Measurements from ENCODE around the gene ROBO1. TPM values are rescaled to one million over a fixed set of nuclear protein-coding genes. Genes with fewer than 3 reads are reported as not detected.

ROBO1 gene
- total and polyA plus RNA-seq, 4 donors = 1.0 to 30.3 (median 3.9) TPM

GRCh38 chr3:79651536-79652065 lies 116.2 kb downstream of the ROBO1 start:
- TF ChIP-seq MAX (IDR thresholded peaks at IDR 0.05) (no peak), ZBTB33 (IDR thresholded peaks at IDR 0.05) (no peak), TAF1 (conservative IDR thresholded peaks at IDR 0.05) (no peak), FOXA2 (IDR thresholded peaks at IDR 0.05) (no peak), FOXA1 (IDR thresholded peaks at IDR 0.05) (no peak), GABPA (IDR thresholded peaks at IDR 0.05 in 1 of 2, conservative IDR thresholded peaks at IDR 0.05 in 1 of 2) (no peak), EGR1 (IDR thresholded peaks at IDR 0.05; ENCODE audit: low read depth in 2 of 2) (no peak), NR2F2 (IDR thresholded peaks at IDR 0.05) (no peak), CTCF (IDR thresholded peaks at IDR 0.05; ENCODE audit: low read depth, low read length, missing input control) (no peak), REST (IDR thresholded peaks at IDR 0.05) (no peak), JUND (IDR thresholded peaks at IDR 0.05) (no peak), YY1 (IDR thresholded peaks at IDR 0.05) (no peak), SP1 (IDR thresholded peaks at IDR 0.05) (no peak), RXRA (IDR thresholded peaks at IDR 0.05) (no peak), HNF4G (IDR thresholded peaks at IDR 0.05) (no peak), RAD21 (IDR thresholded peaks at IDR 0.05) (no peak), HNF4A (conservative IDR thresholded peaks at IDR 0.05) (no peak)

GRCh38 chr3:79639855-79640254 lies 127.9 kb downstream of the ROBO1 start:
- H3K36me3 ChIP-seq (ENCODE audit: control insufficient read depth in 4 of 4, insufficient read depth in 3 of 4, low read depth in 1 of 4, low read length in 3 of 4) = no peaks in the 10 kb centered on the region
- H3K9ac ChIP-seq (ENCODE audit: low read depth in 1 of 2, low read length in 2 of 2) = no peak overlapping the region
- H3K9me3 ChIP-seq (ENCODE audit: control insufficient read depth in 4 of 4, low read length in 3 of 4) = peaks cover 0 to 4% (median 0%) of the 10 kb centered on the region in 4 donors
- H3K4me3 ChIP-seq (ENCODE audit: low read depth in 1 of 3, low read length in 3 of 3) = no peak overlapping the region
- DNase-seq (ENCODE audit: low spot score) = no peak
- H3K27me3 ChIP-seq (ENCODE audit: control insufficient read depth in 4 of 4, insufficient read depth in 4 of 4, low read length in 3 of 4) = no peaks in the 10 kb centered on the region
- no peaks in the 10 kb centered on the region for H3K4me1 ChIP-seq (ENCODE audit: control insufficient read depth in 4 of 4, insufficient read depth in 4 of 4, low read length in 3 of 4)
- 83% methylated on average over 2 of the region's 2 CpGs for WGBS
- no peak overlapping the region for H3K27ac ChIP-seq (ENCODE audit: low read depth in 1 of 2, low read length in 2 of 2)
- TF ChIP-seq REST (IDR thresholded peaks at IDR 0.05) (no peak), HNF4G (IDR thresholded peaks at IDR 0.05) (no peak), TAF1 (conservative IDR thresholded peaks at IDR 0.05) (no peak), NR2F2 (IDR thresholded peaks at IDR 0.05) (no peak), RAD21 (IDR thresholded peaks at IDR 0.05) (no peak), RXRA (IDR thresholded peaks at IDR 0.05) (no peak), YY1 (IDR thresholded peaks at IDR 0.05) (no peak), HNF4A (conservative IDR thresholded peaks at IDR 0.05) (no peak), EGR1 (IDR thresholded peaks at IDR 0.05; ENCODE audit: low read depth in 2 of 2) (no peak), SP1 (IDR thresholded peaks at IDR 0.05) (no peak), CTCF (IDR thresholded peaks at IDR 0.05; ENCODE audit: low read depth, low read length, missing input control) (no peak), GABPA (IDR thresholded peaks at IDR 0.05 in 1 of 2, conservative IDR thresholded peaks at IDR 0.05 in 1 of 2) (no peak), MAX (IDR thresholded peaks at IDR 0.05) (no peak), FOXA2 (IDR thresholded peaks at IDR 0.05) (no peak)

More at GRCh38 chr3:79651536-79652065, 116.2 kb downstream of the ROBO1 start:
- Histone ChIP-seq H3K9ac (ENCODE audit: low read depth in 1 of 2, low read length in 2 of 2) (no peak overlapping the region), H3K27me3 (ENCODE audit: control insufficient read depth in 4 of 4, insufficient read depth in 4 of 4, low read length in 3 of 4) (no peaks in the 10 kb centered on the region), H3K4me3 (ENCODE audit: low read depth in 1 of 3, low read length in 3 of 3) (no peak overlapping the region), H3K9me3 (ENCODE audit: control insufficient read depth in 4 of 4, low read length in 3 of 4) (no peaks in the 10 kb centered on the region), H3K4me1 (ENCODE audit: control insufficient read depth in 4 of 4, insufficient read depth in 4 of 4, low read length in 3 of 4) (no peaks in the 10 kb centered on the region), H3K27ac (ENCODE audit: low read depth in 1 of 2, low read length in 2 of 2) (no peak overlapping the region), H3K36me3 (ENCODE audit: control insufficient read depth in 4 of 4, insufficient read depth in 3 of 4, low read depth in 1 of 4, low read length in 3 of 4) (no peaks in the 10 kb centered on the region)
- no peak for DNase-seq (ENCODE audit: low spot score)
- WGBS = 30% methylated on average over 7 of the region's 7 CpGs
